Neural progenitor cell (in vitro differentiated cells): ENCODE results near the gene TRABD2B. TPM values are rescaled to one million over a fixed set of nuclear protein-coding genes. Genes with fewer than 3 reads are reported as not detected.

Experiments used
- DNase-seq: peaks from one replicate; pipeline ENCODE4 v3.0.0-alpha.2; 2016; ENCODE audit warnings: low spot score
- H2AFZ ChIP-seq: fragments of 200-600 bp; sonication (generic); replicated peaks from 2 replicates; pipeline ENCODE4 v1.6.1; 2016; ENCODE audit warnings: antibody characterized with exemption
- H3F3A ChIP-seq: fragments of 200-600 bp; sonication (generic); 2 replicates; pipeline ENCODE4 v1.6.1; 2016; ENCODE audit warnings: antibody characterized with exemption, low read depth
- H3K27ac ChIP-seq: fragments of 200-600 bp; sonication (generic); 2 replicates; pipeline ENCODE4 v1.5.1; 2016; ENCODE audit warnings: mild to moderate bottlenecking
- H3K27me3 ChIP-seq: fragments of 200-600 bp; sonication (generic); 2 replicates; pipeline ENCODE4 v1.6.1; 2016; ENCODE audit warnings: mild to moderate bottlenecking, moderate library complexity
- H3K36me3 ChIP-seq: fragments of 200-600 bp; sonication (generic); 2 replicates; pipeline ENCODE4 v1.5.1; 2016
- H3K4me1 ChIP-seq: fragments of 200-600 bp; sonication (generic); 2 replicates; pipeline ENCODE4 v1.6.1; 2016; ENCODE audit warnings: mixed run types
- H3K4me2 ChIP-seq: fragments of 200-600 bp; sonication (generic); 2 replicates; pipeline ENCODE4 v1.6.1; 2016
- H3K4me3 ChIP-seq: fragments of 200-600 bp; sonication (generic); 2 replicates; pipeline ENCODE4 v1.5.1; 2016
- H3K79me2 ChIP-seq: fragments of 200-600 bp; sonication (generic); 2 replicates; pipeline ENCODE4 v1.6.1; 2016; ENCODE audit warnings: low read depth
- H3K9ac ChIP-seq: fragments of 200-600 bp; sonication (generic); 2 replicates; pipeline ENCODE4 v1.6.1; 2016
- H3K9me3 ChIP-seq: fragments of 200-600 bp; sonication (generic); 2 replicates; pipeline ENCODE4 v1.5.1; 2016; ENCODE audit warnings: low read depth
- H4K20me1 ChIP-seq: fragments of 200-600 bp; sonication (generic); 2 replicates; pipeline ENCODE4 v1.6.1; 2016; ENCODE audit warnings: low read depth
- H3K27ac Mint-ChIP-seq: 3 replicates; pipeline ENCODE4 v1.8.0; 2021; ENCODE audit warnings: mixed read lengths
- H3K27me3 Mint-ChIP-seq: 2 replicates; pipeline ENCODE4 v1.8.0; 2022; ENCODE audit warnings: low read depth, mild to moderate bottlenecking, inconsistent platforms, moderate library complexity, mixed read lengths; ENCODE audit not compliant: insufficient read depth
- H3K36me3 Mint-ChIP-seq: 3 replicates; pipeline ENCODE4 v1.8.0; 2021; ENCODE audit warnings: mixed read lengths
- H3K4me1 Mint-ChIP-seq: 3 replicates; pipeline ENCODE4 v1.8.0; 2021; ENCODE audit warnings: mixed read lengths
- H3K4me3 Mint-ChIP-seq: 3 replicates; pipeline ENCODE4 v1.8.0; 2021; ENCODE audit warnings: mild to moderate bottlenecking, moderate library complexity, mixed read lengths
- H3K9me3 Mint-ChIP-seq: 3 replicates; pipeline ENCODE4 v1.8.0; 2020; ENCODE audit warnings: mixed read lengths
- CTCF ChIP-seq: fragments of 200-600 bp; sonication (generic); IDR thresholded peaks from 2 replicates; pipeline ENCODE4 v1.5.1; 2017; ENCODE audit warnings: antibody characterized with exemption, mild to moderate bottlenecking
- EZH2 ChIP-seq: fragments of 200-600 bp; sonication (generic); IDR thresholded peaks from 2 replicates; pipeline ENCODE4 v1.6.1; 2017; ENCODE audit warnings: antibody characterized with exemption, mild to moderate bottlenecking, moderate library complexity
- EZH2phosphoT487 ChIP-seq: fragments of 200-600 bp; sonication (generic); IDR thresholded peaks from 2 replicates; pipeline ENCODE4 v1.6.1; 2017; ENCODE audit warnings: antibody characterized with exemption
- total RNA-seq: library from RNA; depleted of rRNA; stranded (reverse); fragments of >200 nt; gene quantifications from 2 replicates; pipeline ENCODE4 v1.2.3, GENCODE V29; 2015; ENCODE audit warnings: low replicate concordance

TRABD2B gene
- total RNA-seq, 1 donor from 2014 or later, result 0.09 TPM

- no peaks in the 10 kb centered on the region for H3K36me3 Mint-ChIP-seq
- Histone ChIP-seq H4K20me1 (no peaks in the 10 kb centered on the region), H3K79me2 (no peaks in the 10 kb centered on the region), H3K9ac (no peak overlapping the region), H3K4me2 (no peak overlapping the region), H3K9me3 (no peaks in the 10 kb centered on the region), H3K27me3 (no peaks in the 10 kb centered on the region), H3F3A (no peaks in the 10 kb centered on the region), H3K27ac (no peak overlapping the region), H3K4me3 (no peak overlapping the region), H3K36me3 (no peaks in the 10 kb centered on the region), H2AFZ (no peak overlapping the region), H3K4me1 (no peaks in the 10 kb centered on the region)
- TF ChIP-seq EZH2phosphoT487 (no peak), EZH2 (no peak), CTCF (no peak)
- no peaks in the 10 kb centered on the region for H3K27me3 Mint-ChIP-seq
- H3K9me3 Mint-ChIP-seq, result no peaks in the 10 kb centered on the region
- peaks cover 22% of the 10 kb centered on the region for H3K4me1 Mint-ChIP-seq
- no peak overlapping the region for H3K27ac Mint-ChIP-seq
- no peak overlapping the region for H3K4me3 Mint-ChIP-seq
- DNase-seq, result no peak
These were observed 115.4 kb downstream of the TRABD2B start for GRCh38 chr1:47881505-47882442.

GRCh38 chr1:47876587-47876963, 120.6 kb downstream of the TRABD2B start:
- Mint-ChIP-seq H3K9me3 (no peaks in the 10 kb centered on the region), H3K36me3 (no peaks in the 10 kb centered on the region), H3K4me3 (no peak overlapping the region), H3K4me1 (peaks cover 33% of the 10 kb centered on the region), H3K27me3 (no peaks in the 10 kb centered on the region), H3K27ac (peak overlapping the region; percentile 98)
- Histone ChIP-seq H3K4me3 (no peak overlapping the region), H3K9ac (no peak overlapping the region), H3K4me1 (no peaks in the 10 kb centered on the region), H4K20me1 (no peaks in the 10 kb centered on the region), H3K9me3 (no peaks in the 10 kb centered on the region), H2AFZ (no peak overlapping the region), H3K79me2 (no peaks in the 10 kb centered on the region), H3F3A (no peaks in the 10 kb centered on the region), H3K27ac (no peak overlapping the region), H3K36me3 (no peaks in the 10 kb centered on the region), H3K4me2 (no peak overlapping the region), H3K27me3 (no peaks in the 10 kb centered on the region)
- no peak for TF ChIP-seq CTCF
- TF ChIP-seq EZH2, result no peak
- no peak for TF ChIP-seq EZH2phosphoT487
- no peak for DNase-seq

GRCh38 chr1:47875831-47876586, 121.2 kb downstream of the TRABD2B start:
- Histone ChIP-seq H3K79me2 (no peaks in the 10 kb centered on the region), H3K27me3 (no peaks in the 10 kb centered on the region), H3F3A (no peaks in the 10 kb centered on the region), H3K36me3 (no peaks in the 10 kb centered on the region), H3K27ac (no peak overlapping the region), H3K4me2 (no peak overlapping the region), H2AFZ (no peak overlapping the region), H3K9me3 (no peaks in the 10 kb centered on the region), H3K4me3 (no peak overlapping the region), H4K20me1 (no peaks in the 10 kb centered on the region), H3K9ac (no peak overlapping the region), H3K4me1 (no peaks in the 10 kb centered on the region)
- no peak for DNase-seq
- Mint-ChIP-seq H3K36me3 (no peaks in the 10 kb centered on the region), H3K27ac (peak overlapping the region; percentile 98), H3K4me3 (no peak overlapping the region), H3K27me3 (no peaks in the 10 kb centered on the region), H3K4me1 (peaks cover 37% of the 10 kb centered on the region), H3K9me3 (no peaks in the 10 kb centered on the region)
- no peak for TF ChIP-seq EZH2
- TF ChIP-seq CTCF, result no peak
- TF ChIP-seq EZH2phosphoT487, result no peak
